ENCODE measurements around the gene IGSF9. TPM values are rescaled to one million over a fixed set of nuclear protein-coding genes. Genes with fewer than 3 reads are reported as not detected.

IGSF9 gene
- total and polyA plus RNA-seq, 10 of the 15 experiments (the other 5 are each of a cell fraction or from before 2014, with no cell fraction given) = 0.04 to 0.07 TPM; not detected in 8

DNA sequence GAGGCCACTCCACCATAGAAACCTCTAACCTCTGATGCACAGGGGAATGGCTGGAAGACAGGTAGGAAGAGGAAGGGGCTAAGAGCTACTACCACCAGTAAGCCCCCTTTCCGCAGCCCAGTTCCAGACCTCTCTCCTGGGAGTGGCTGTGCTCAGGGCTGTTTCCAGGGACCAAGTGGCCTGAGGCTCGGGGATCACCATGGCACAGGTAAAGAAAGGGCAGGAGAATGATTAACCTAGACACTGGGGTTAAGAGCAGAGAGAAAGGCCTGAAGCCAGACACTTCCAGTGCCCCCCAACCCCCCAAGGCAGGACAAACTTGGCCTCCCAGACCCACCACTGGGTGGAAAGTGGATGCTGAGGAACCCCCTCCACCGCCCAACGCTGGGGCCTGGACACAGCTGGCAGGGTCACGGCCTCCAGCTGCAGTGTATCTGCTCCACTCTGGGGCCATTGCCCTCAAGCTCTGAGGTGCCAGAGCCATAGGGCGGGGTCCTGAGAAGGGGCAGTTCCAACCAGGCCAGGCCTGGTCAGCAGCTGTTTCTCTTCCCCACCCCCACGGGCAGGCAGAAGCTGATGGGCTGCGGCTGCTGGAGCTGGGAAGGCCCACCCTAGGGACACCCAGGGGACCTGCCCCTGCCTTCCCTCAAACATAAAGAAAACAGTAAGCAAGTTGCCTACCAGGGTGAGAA lies 22.8 kb downstream of the IGSF9 start:
- ChIA-PET POLR2A (interaction anchor here (1.1 to 5.2 kb wide), 7 partner anchors 11 to 846 kb away, joined by 3 to 25 read pairs (median 8); partner anchors contain the start of genes AIM2, DCAF8 and PIGM), SMC1A (ENCODE audit: uncharacterized antibody, unreplicated experiment) (interaction anchor here (1.3 to 8.1 kb wide), 4 partner anchors 12 to 123 kb away, joined by 5 to 83 read pairs (median 34); no protein-coding TSS in a partner anchor), CTCF (interaction anchor here (0.8 to 22.4 kb wide), 10 partner anchors 13 to 456 kb away, joined by 3 to 422 read pairs (median 10); no protein-coding TSS in a partner anchor), RAD21 (ENCODE audit: unreplicated experiment) (interaction anchor here (0.6 to 7.5 kb wide), 12 partner anchors 10 to 1303 kb away, joined by 3 to 94 read pairs (median 4); partner anchors contain the start of genes DCAF8, IGSF9 and TOMM40L)
- Histone ChIP-seq H3K4me3 (peak overlapping the region; percentile 82), H3K36me3 (ENCODE audit: control insufficient read depth in 2 of 2, insufficient read depth in 2 of 2, low read length in 1 of 2) (peaks cover 8 to 25% of the 10 kb centered on the region in 2 experiments; a peak in 3 of 4 replicates), H2AFZ (ENCODE audit: control insufficient read depth, low read depth, low read length) (no peak overlapping the region), H3K4me2 (ENCODE audit: control insufficient read depth, insufficient read depth) (peak overlapping the region; percentile 68), H4K20me1 (ENCODE audit: control insufficient read depth, insufficient read depth) (no peaks in the 10 kb centered on the region), H3K27ac (ENCODE audit: control insufficient read depth, insufficient read depth) (peak overlapping the region; percentile 82), H3K9me3 (replicated peaks; ENCODE audit: control insufficient read depth, insufficient read depth, low read length) (no peaks in the 10 kb centered on the region), H3K9ac (ENCODE audit: control insufficient read depth, insufficient read depth, low read length) (peak overlapping the region; percentile 84), H3K4me1 (ENCODE audit: control insufficient read depth, insufficient read depth, low read length) (peaks cover 30% of the 10 kb centered on the region), H3K79me2 (ENCODE audit: control insufficient read depth, insufficient read depth, low read length) (peaks cover 61% of the 10 kb centered on the region), H3K27me3 (replicated peaks in 1 of 2; ENCODE audit: control insufficient read depth in 2 of 2, insufficient read depth in 2 of 2, low read length in 1 of 2) (no peaks in the 10 kb centered on the region)
- 6% methylated on average over 8 of the region's 8 CpGs for WGBS (ENCODE audit: insufficient coverage, insufficient replicate concordance, low lambda C conversion rate, missing lambda C conversion rate)
- DNase-seq (ENCODE audit: low read depth, low spot score) (no peak), FAIRE-seq (no peak), ATAC-seq (peak; percentile 12)
- intact Hi-C loops (cut with micrococcal nuclease; ENCODE audit: unreplicated experiment) (loop anchor here (10.0 kb wide), 1 partner anchor 848 kb away; the partner anchor contains the start of gene AIM2), in situ Hi-C loops (cut with MboI) (no loop called here)
- no TSS peak for BruUV-seq (replicated peaks)
- TF ChIP-seq TCF12 (IDR thresholded peaks at IDR 0.05; ENCODE audit: low read depth, low read length) = no peak
- no peak for TF ChIP-seq SMAD1 (IDR thresholded peaks at IDR 0.05; ENCODE audit: low read depth, partially characterized antibody)
- TF ChIP-seq NFIC (IDR thresholded peaks at IDR 0.05; ENCODE audit: low read depth, low read length) = no peak
- no peak for TF ChIP-seq WRNIP1 (IDR thresholded peaks at IDR 0.05; ENCODE audit: borderline replicate concordance, low read depth, low read length)
- no peak for TF ChIP-seq FOXM1 (IDR thresholded peaks at IDR 0.05; ENCODE audit: low read depth, low read length)
- TF ChIP-seq MYB (IDR thresholded peaks at IDR 0.05; ENCODE audit: borderline replicate concordance, low read depth, low read length) = no peak
- no peak for TF ChIP-seq NFYA (IDR thresholded peaks at IDR 0.05; ENCODE audit: borderline replicate concordance, low read depth, low read length)
- 0 out of 2 replicates have a peak, but pooled peaks have one; percentile 1 for TF ChIP-seq HCFC1 (IDR thresholded peaks at IDR 0.05; ENCODE audit: low read length)
- no peak for TF ChIP-seq MEF2B (IDR thresholded peaks at IDR 0.05; ENCODE audit: partially characterized antibody, poor library complexity, severe bottlenecking)
- TF ChIP-seq MTA2 (IDR thresholded peaks at IDR 0.05; ENCODE audit: low read depth) = no peak
- TF ChIP-seq CHD2 (IDR thresholded peaks at IDR 0.05; ENCODE audit: borderline replicate concordance, low read depth, low read length) = 0 out of 2 replicates have a peak, but pooled peaks have one; percentile 12
- no peak for TF ChIP-seq PML (IDR thresholded peaks at IDR 0.05; ENCODE audit: low read length)
- TF ChIP-seq, protein P1, sequence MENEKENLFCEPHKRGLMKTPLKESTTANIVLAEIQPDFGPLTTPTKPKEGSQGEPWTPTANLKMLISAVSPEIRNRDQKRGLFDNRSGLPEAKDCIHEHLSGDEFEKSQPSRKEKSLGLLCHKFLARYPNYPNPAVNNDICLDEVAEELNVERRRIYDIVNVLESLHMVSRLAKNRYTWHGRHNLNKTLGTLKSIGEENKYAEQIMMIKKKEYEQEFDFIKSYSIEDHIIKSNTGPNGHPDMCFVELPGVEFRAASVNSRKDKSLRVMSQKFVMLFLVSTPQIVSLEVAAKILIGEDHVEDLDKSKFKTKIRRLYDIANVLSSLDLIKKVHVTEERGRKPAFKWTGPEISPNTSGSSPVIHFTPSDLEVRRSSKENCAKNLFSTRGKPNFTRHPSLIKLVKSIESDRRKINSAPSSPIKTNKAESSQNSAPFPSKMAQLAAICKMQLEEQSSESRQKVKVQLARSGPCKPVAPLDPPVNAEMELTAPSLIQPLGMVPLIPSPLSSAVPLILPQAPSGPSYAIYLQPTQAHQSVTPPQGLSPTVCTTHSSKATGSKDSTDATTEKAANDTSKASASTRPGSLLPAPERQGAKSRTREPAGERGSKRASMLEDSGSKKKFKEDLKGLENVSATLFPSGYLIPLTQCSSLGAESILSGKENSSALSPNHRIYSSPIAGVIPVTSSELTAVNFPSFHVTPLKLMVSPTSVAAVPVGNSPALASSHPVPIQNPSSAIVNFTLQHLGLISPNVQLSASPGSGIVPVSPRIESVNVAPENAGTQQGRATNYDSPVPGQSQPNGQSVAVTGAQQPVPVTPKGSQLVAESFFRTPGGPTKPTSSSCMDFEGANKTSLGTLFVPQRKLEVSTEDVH (IDR thresholded peaks at IDR 0.05; ENCODE audit: low read depth, partially characterized antibody) = no peak
- TF ChIP-seq EGR1 (IDR thresholded peaks at IDR 0.05; ENCODE audit: borderline replicate concordance in 1 of 2, low read depth in 2 of 2, low read length in 2 of 2) = no peak
- TF ChIP-seq, protein P2, sequence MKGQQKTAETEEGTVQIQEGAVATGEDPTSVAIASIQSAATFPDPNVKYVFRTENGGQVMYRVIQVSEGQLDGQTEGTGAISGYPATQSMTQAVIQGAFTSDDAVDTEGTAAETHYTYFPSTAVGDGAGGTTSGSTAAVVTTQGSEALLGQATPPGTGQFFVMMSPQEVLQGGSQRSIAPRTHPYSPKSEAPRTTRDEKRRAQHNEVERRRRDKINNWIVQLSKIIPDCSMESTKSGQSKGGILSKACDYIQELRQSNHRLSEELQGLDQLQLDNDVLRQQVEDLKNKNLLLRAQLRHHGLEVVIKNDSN (IDR thresholded peaks at IDR 0.05; ENCODE audit: borderline replicate concordance, extremely low read length, insufficient read depth, low read depth, low read length) = no peak
- TF ChIP-seq BMI1 (IDR thresholded peaks at IDR 0.05; ENCODE audit: borderline replicate concordance) = no peak
- TF ChIP-seq, protein P3, sequence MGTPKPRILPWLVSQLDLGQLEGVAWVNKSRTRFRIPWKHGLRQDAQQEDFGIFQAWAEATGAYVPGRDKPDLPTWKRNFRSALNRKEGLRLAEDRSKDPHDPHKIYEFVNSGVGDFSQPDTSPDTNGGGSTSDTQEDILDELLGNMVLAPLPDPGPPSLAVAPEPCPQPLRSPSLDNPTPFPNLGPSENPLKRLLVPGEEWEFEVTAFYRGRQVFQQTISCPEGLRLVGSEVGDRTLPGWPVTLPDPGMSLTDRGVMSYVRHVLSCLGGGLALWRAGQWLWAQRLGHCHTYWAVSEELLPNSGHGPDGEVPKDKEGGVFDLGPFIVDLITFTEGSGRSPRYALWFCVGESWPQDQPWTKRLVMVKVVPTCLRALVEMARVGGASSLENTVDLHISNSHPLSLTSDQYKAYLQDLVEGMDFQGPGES (IDR thresholded peaks at IDR 0.05) = no peak
- TF ChIP-seq POLR2A (IDR thresholded peaks at IDR 0.05; ENCODE audit: low read depth, low read length) = peak; percentile 62
- TF ChIP-seq SIN3A (IDR thresholded peaks at IDR 0.05; ENCODE audit: low read depth, low read length) = no peak
